Left renal pelvis (tissue), 4 donors: ENCODE results near the gene HTT-AS. TPM values are rescaled to one million over a fixed set of nuclear protein-coding genes. Genes with fewer than 3 reads are reported as not detected.
"Not testable (repeated sequence)": the region's sequence is repeated elsewhere in the genome, so short reads cannot be mapped to it uniquely, and the experiment has no call there.

Source experiments
- DNase-seq, 4 donors: peaks; one replicate each; pipeline ENCODE4 v3.0.0-alpha.2; 2013; ENCODE audit warnings: low read depth in 4 of 4, low spot score in 3 of 4
- polyA plus RNA-seq, 4 donors: library from polyadenylated mRNA; unstranded; fragments of 120-200 nt; gene quantifications; one replicate each; pipeline ENCODE4 v1.2.1, GENCODE V29; 2013; ENCODE audit not compliant: insufficient read length in 4 of 4

HTT-AS gene
- polyA plus RNA-seq, 4 donors = not detected

DNA sequence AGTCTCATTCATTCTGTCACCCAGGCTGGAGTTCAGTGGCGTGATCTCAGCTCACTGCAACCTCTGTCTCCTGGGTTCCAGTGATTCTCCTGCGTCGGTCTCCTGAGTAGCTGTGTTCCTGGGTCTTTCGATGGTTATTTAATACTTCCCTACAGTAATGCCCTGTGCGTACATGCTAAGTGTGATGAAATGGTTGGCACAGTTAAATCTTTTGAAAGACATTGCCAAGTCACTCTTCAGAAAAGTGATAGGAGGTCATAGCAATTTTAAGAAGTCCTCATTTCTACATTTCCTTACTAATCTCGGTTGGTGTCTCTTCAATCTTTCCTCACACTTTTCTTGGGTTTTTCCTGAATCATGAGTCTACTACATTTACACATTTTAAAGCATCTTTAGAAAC, 14.4 kb downstream of the HTT-AS start:
- no peak for DNase-seq

DNA sequence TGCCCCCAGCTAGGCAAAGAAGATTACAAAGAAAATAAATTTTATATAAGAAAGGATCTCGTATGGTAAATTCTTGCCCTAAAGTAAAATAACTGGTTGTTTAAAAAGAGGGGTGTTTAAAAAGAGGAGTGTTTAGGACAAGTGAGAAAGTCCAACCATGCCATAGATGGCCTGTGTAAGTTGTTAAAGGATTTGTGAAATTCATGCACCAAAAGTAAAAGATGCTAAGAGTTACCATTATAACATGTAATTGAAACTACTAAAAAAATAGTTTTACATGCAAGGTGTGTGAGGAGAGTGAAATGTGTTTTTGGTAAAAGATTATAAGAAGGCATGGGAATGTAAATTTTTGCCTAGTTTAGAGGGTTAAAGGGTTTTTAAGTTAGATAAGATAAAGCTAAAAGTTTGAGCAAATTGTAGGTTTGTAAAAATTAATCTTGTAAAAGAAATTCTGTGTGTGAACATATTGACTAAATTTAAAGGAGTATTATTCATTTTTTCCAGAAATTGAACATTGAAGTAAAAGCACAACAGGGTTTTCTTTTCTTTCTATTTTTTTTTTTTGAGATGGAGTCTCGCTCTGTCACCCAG, 20.1 kb downstream of the HTT-AS start:
- no peak for DNase-seq

GRCh38 chr4:3051141-3051897, 23.0 kb downstream of the HTT-AS start:
- DNase-seq = not testable (repeated sequence)

- peak in 2 of 4 donors; percentile 33 to 37 for DNase-seq
Observed at GRCh38 chr4:3047464-3048286, 26.7 kb downstream of the HTT-AS start.

GRCh38 chr4:3046623-3047022, 27.7 kb downstream of the HTT-AS start:
- no peak for DNase-seq

GRCh38 chr4:3046162-3046561, 28.2 kb downstream of the HTT-AS start:
- no peak for DNase-seq

GRCh38 chr4:3044870-3045819, 29.2 kb downstream of the HTT-AS start:
- DNase-seq = no peak

GRCh38 chr4:3043282-3044020, 30.9 kb downstream of the HTT-AS start:
- DNase-seq = no peak

DNA sequence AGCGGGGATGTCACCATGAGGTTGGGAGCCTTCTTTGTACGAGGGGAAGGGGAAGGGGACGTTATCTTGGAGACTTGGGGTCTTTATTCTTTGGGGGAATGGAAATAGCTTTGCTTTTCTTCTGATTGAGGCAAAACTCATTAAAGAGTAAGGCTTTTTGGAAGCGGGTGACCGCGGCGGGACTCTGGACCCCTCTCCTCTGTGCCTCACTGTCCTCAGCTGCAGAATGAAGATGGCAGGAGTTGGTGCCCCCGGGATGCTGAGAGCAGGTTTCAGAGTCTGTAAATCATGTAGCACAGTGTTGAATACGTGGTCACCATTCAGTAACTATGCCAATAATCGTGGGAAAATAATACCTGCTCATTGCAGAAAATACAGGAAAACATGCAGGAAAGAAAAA, 32.1 kb downstream of the HTT-AS start:
- DNase-seq = no peak

DNA sequence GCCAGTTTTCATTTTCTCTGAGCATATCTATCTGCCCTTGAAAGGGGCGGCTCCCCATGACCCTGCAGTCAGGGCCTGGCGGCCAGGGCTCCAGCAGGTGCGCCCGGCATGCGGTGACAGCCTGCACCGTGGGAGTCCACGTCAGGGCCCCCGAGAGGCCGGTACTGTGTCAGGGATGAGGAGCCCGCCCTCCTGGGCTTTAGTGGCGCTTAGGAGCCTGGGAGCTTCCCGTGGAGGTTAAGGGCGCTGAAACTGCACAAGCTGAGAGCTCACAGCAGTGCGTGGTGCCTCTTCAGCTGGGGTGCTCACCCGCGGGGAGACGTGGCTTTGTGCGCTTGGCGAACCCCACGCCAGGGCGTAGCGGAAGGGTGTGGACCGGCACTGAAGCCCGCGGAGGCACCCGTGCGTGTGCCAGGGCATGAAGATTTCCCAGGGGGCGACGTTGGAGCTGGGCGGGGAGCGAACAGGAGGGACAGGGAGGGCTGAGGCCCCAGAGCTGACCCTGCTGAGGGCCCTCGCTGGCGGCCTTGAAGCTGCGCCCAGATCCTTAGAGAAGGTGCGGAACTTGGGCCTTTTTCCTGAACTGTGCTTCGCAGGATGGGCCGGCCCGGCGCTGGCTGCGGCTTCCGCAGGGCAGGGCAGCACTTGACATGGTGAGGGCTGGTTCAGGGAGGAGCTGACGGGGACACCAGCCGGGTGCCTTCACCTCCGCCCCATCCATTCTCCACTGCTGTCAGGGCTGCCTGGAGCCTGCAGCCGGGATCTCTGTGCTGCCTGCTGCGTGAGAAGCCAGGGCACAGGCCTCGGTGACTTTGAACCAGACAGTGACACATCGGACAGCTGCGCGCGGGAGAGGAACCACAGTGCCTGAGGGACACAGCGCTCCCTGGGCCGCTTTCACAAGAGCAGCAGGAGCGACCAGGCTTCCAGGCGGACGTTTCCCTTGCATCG, 32.9 kb downstream of the HTT-AS start:
- no peak for DNase-seq

DNA sequence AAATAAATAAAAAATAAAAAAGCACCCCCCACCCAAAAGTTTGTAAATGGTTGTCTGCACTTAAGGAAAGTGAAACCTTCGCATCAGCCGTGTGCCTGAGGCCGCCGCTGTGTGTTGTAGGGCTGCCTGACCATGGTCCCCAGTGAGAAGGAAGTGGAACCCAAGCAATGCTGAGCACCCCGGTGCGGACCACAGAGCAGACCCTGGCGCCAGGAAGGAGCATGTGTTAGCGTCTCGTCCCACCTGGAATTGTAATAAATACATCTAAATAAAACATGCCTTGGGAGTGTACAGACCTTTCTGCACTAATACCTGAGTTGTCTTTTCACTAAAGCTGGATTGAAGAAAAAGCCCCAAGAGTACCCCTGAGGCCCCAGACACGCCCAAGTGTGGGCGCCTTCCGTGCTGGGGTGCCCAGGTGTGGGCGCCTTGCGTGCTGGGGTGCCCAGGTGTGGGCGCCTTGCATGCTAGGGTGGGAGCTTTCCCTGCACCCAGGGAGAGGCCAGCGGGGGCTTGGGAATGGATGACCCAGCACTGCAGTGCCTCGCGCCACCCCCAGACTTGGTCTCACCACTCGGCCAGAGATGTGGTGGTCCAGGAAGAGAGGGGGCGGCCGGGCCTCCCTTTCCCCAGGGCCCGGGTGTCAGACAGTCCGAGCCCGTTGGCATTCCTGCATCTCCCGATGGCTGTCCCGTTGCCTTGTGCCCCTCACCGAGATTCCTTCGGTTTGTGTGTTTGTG, 33.7 kb downstream of the HTT-AS start:
- no peak for DNase-seq

GRCh38 chr4:3039706-3040366, 34.5 kb downstream of the HTT-AS start:
- no peak for DNase-seq

- no peak for DNase-seq
Observed at GRCh38 chr4:3037957-3038461, 36.3 kb downstream of the HTT-AS start.

DNA sequence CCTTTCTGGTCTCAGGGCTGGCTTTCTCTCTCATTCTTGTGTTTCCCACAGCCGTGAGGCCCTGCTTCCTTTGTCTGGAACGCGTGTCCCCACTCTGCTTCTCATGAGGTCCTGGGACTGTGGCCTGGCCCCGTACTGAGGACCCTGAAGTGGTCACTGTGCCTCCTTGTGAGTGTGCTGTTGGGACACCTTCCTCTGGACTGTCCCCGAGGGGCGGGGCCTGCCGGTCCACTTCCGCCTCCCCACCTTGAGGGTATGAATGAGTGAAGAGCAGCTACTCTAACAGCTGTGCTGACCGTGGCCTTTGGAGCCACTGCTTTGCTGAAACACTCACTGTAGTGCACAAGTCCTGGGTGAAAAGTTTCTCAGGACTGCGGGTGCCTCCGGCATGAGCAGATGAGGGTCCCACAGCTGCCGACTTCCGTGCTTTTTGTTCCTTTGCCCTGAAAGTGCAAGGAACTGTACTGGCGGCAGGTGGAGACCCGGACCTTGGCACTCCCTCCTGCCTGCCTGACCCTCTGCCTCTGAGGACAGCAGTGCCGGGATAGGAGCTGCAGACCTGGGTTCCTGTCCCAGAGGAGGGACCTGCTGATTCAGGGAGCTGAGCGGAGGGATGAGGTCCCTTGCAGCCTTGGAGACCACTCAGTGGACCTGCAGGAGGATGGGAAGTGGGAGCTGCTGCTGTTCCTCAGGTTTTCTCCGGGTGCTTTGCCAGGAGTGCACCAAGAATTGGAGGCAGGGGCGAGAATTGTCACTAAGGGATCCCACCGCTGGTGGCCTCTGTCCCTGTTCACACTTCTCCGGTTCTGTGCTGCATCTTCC, 38.0 kb downstream of the HTT-AS start:
- DNase-seq = no peak

GRCh38 chr4:3035674-3036073, 38.7 kb downstream of the HTT-AS start:
- DNase-seq = no peak

- DNase-seq = no peak
Observed at GRCh38 chr4:3035249-3035648, 39.1 kb downstream of the HTT-AS start.
